Hematopoietic multipotent progenitor cell treated with erythropoietin and hydrocortisone succinate and interleukin-3 and kit ligand, for 15 days (in vitro differentiated cells): ENCODE measurements around the gene CDKAL1.
"Not testable (repeated sequence)": the region's sequence is repeated elsewhere in the genome, so short reads cannot be mapped to it uniquely, and the experiment has no call there.

Experiments used
- DNase-seq: peaks from one replicate; pipeline ENCODE4 v3.0.0-alpha.2; 2015; ENCODE audit warnings: low spot score

CDKAL1 gene

DNA sequence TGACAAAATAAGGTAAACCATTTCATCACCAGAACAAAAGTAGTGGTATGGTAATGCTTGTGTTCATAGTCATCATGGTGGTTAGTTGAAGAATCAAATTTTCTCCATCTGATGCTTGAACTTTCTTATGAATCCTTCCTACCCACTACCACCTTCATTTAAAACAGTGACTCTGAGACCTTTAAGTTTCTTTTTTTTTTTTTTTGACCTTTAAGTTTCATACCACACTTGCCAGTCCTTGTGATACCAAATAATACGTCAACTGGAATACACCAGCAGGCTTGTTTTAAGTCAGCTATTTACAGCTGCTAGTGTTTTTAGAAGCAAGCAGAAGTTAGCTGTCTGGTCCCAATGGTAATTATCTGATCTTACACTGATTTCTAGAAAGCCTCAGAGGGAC is 645.9 kb downstream of the CDKAL1 start:
- DNase-seq: no peak

DNA sequence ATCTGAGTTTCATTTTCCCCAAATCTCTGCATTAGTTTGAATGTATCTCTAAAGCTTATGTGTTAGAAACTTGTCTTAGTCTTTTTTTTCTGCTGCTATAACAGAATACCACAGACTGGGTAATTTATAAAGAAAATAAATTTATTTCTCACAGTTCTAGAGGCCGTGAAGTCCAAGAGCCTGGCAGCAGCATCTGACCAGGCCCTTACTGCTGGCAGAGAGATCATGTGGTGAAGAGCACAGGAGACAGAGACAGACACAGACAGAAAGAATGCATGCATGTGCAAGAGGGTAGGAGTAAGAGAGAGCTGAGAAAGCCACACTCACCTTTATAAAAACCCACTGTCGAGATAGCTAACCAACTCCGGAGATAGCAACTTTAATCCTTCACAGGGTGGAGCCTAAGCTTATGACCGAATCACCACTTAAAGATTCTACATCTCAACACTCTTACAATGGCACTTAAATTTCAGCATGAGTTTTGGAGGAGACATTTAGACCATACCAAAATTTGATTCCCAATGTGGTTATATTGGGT is 646.6 kb downstream of the CDKAL1 start:
- DNase-seq: no peak

DNA sequence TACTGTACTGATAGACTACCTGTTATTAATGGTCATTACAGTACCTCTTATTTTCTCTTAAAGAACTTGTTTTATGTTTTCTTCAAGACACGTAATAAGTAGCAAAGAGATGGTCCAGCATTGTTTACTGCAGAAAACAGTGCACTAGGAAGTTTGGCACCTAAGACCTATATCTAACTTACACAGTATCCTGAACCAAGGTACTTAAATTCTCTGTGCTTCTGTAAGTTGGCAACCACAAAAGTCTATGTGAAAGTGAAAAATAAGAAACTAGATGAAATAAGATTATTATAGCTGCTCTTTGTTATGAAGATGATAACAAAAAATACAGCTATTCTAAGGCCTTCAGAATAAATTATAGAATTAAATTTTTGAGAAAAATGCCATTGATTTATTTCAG is 647.6 kb downstream of the CDKAL1 start:
- DNase-seq: no peak

DNA sequence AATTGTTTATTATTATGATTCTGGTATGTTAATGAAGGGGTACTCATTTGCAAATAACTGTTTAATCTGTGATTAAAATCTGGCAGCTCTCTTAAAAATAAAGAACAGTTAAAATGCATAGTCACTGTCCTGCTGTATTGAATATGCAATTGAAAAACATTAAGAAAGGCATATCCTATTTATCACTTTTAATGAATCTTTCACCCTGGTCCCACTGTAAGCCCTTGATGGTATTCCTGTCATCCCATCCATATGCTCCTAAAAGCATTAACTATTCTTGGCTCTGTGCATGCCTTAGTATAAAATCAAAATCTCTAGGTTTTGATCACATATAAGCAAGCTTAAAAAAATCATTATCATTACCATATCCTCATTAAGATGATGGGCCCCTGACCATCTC is 648.3 kb downstream of the CDKAL1 start:
- no peak for DNase-seq

DNA sequence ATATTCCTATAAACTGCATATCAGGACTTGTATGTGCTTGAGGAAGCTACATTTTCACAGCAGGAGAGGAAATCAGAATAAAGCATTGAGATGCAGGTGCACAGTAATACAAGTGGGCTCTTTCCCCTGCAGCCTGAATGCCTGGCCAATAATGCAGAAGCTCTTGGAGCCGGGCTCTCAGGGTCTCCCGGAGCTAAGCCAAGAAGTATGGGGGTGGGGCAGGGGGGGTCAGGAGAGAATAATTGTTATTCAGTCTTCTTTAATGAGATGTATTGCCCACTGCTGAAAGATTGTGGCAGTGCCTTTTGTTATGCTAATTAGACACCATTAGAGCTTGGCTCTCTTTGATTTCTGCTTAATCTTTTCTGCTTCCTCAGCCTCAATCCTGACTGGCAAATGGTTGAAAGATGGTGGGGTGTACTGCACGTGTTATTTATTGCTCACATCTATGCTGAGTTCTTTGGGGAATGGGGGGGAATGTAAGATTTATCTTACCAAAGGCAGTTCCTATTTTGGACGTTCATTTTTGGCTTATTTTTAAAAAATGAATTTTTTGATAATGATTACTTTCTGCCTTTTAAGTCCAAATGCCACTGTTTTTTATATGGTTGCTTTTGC is 651.7 kb downstream of the CDKAL1 start:
- DNase-seq: no peak

DNA sequence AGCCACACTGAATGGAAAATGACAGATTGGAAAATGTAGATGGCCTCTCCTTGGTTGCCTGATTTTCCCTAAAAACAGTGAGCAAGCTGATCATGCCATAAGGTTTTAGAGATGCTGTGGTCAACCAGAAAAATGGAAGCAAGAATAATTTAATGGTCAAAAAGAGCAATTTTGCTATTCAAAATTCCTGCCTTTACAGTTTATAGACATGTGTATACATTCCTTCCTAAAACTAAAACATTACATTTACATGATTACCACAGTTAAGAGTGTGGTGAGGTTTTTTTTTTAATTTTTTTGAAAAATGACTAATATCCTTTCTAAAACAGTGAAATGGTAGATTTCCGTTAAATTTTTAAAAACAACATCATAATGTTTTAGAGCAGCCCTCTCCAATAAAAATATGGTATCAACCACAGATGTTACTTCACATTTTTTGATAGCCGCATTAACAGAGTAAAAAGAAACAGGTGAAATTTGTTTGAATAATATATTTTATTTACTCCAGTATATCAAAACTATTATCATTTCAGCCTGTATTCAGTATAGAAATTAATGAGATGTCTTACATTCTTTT is 652.3 kb downstream of the CDKAL1 start:
- no peak for DNase-seq

DNA sequence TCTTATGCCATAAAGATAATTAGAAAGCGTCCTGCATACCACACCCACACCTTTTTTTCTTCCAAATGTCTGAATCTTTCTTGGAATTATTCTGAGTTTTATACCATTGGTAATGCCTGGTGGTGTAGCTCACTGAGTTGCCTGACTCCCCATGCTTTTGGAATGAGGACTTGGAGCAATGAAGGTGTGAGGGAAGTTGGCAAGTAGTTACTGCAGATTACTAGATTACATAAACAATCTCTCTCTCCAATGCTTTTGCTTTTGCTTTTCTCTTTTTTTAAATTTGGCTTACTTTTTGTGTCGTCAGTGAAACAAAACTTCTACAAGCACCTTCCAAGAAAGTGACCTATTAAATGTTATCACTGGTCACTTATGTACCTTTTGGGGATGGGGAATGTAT is 653.2 kb downstream of the CDKAL1 start:
- DNase-seq: no peak

DNA sequence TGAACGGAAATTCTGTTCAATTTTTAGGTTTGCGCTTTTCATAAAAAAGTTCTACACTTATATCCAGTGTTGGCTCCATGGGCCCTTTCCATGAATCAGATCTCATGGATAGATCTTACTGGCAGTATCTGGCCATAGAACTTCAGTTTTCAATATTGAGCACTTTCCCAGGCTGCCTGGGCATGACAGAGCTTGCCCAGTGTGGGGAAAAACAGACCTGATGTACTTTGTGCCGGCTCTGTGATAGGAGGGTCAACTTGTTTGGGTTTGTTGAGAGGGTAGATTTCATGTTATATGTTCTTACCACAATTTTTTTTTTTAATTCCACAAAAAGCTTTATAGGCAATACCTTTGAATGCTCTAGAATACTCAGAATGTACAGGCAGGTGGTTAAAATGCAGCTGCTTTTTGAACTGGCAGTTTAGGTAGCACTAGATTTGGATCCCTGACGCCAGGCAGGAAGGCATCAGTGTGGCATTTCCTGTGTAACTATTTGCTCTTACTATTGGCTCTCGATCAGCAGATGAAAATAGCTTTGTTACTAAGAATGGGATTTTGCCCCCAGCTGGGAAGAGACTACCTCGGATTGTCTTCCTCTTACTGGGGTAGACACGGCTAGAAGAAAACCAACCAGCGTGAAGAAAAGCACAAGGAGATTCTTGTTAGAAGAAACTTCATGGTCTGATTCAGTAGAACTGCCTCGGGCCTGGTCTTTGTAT is 654.4 kb downstream of the CDKAL1 start:
- DNase-seq: no peak

DNA sequence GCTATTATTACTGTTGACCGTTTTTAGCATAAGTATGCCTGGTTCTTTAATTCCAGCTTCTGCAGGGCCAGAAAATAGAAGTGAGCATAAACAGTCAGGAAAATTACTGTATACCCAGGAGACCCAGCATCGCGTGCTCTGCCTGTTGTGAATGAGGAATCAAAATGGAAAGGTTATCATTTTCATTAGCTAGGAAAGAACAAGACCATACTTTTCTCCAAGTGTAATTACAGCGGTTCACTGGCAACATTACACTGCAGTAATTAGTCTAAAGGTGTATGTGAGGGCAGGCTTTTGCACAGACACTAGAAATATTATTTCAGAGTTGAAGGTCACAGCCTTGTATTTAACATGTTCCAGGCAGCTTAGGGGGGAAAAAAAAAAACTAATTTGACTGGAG is 655.5 kb downstream of the CDKAL1 start:
- no peak for DNase-seq

DNA sequence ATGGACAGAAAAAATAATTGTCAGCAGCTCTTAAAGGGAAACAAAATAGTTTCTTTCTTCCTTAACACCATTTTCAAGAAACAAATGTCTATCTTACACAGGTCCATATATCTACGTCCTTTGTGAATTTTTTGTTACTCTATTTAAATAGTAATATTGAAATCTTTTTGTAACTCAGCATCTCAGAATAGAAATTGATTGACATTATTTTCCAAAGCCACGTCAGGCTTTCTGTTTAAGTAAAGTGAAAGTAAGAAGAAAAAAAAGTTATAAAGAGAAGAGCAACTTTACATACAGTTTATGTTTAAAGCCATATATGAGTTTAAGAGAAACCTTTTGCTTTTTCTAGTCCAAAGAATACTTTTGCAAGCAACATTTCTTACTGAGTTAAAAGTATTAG is 656.4 kb downstream of the CDKAL1 start:
- no peak for DNase-seq

DNA sequence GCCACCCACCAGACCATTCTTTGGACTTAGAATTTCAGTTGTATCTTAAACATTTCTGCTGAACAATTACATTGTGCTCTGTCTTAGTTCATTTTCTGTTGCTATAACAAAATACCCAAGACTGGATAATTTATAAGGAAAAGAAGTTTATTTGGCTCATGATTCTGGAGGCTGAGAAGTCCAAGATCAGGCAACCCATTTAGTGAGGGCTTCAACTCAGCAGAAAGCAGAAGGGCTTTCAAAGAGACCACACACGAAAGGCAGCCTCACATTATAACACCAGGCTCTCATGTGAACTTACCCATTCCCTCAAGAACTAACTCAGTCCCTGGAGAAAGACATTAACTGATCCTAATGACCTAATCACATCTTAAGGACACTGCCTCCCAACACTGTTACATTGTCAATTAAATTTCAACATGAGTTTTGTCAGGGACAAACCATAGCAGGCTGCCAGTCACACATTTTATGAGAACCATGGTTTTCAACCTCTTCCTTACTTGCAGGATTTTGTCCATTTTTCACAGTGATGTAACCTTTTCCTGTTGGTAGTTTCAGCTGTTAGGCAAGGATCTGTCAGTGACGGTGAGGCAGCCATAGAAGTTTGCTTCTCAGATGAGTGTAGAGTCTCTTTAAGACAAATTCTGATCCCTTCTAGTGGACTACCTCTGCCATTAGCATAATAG is 659.7 kb downstream of the CDKAL1 start:
- no peak for DNase-seq

DNA sequence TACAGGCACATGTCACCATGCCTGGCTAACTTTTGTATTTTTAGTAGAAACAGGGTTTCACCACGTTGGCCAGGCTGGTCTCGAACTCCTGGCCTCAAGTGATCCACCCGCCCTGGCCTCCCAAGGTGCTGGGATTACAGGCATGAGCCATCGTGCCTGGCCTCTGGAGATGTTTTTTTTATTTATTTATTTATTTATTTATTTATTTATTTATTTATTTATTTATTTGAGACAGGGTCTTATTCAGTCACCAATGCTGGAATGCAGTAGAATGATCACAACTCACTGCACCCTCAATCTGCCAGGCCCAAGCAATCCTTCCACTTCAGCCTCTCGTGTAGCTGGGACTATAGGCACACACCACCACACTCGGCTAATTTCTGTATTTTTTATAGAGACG is 661.0 kb downstream of the CDKAL1 start:
- DNase-seq: not testable (repeated sequence)

DNA sequence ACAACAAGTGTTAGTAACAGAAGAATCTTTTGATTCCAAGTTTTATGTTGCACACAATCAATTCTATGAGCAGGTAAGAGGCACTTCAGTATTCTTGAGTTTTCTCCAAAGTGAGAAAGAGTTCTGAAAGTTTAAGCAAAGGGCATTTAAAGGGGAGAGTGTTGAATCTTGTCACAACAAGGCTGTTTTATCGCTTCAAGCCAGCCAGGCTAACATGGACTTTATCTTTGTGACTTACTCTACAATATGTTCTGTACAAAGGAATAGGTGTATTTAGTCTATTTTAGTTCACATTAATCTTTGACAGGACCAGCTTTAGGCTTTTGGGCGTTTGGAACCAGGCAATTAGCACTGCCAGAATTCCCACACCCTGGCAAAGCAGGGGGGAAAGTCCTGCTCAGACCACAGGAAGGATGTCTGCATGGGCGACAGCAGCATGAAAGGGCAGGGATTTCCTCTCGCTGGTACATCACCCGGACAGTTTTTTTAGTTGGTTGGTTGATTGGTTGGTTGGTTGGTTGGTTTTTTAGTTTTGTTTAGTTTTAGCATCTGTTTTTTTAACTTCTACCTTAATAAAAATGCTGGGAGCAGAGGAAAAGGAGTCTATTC is 663.9 kb downstream of the CDKAL1 start:
- no peak for DNase-seq

DNA sequence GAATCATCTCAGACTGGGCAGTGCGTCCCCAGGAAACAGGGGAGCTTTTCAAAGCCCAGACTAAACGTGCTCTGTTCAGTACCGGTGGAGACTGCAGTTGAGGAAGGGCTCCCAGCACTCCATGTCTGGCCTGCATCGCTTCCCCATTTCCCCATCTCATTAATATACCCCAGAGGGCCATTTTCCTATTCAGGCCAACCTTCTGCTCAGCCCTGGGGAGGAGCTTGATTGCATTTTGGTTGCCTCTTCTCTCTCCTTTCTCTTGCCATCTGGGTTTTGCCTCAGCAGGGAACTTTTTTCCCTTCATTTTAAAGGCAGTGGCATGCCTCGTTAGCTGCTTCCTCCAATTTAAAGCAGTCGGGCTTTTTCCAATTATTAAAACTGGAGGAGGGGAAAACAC is 665.0 kb downstream of the CDKAL1 start:
- no peak for DNase-seq

DNA sequence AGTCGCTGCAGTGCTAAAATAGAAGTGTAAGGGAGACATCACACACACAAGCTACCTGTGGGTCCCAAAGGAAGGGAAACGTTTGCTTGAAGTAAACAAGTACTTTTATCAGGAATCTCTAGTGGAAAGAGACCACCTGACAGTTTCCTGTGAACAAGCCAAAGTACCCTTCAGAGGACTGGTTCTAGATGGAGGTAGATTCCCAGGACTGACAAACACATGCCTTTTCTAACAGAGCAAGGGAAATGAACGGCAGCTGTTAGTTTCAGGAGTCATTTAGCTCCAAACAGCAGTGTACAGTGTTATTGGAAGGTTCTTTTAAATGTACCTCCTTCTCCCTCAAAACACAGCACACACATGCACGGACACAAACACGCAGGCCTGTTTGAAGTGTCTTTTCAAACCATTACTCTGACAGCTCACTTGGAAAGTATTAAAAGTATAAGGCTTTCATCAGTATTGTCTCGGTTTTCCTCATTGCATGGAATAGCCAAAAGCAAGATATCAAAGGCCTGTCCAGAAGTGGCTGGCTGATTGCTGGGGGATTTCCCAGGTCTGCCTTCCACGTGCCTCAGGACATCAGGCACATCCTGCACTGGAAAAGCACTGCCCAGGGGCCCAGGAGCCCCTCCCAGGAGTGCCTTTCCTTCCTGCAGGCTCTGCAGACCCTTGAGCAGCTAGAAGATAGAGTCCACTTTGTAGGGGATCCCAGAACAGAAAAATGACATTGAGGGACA is 666.0 kb downstream of the CDKAL1 start:
- DNase-seq: no peak

DNA sequence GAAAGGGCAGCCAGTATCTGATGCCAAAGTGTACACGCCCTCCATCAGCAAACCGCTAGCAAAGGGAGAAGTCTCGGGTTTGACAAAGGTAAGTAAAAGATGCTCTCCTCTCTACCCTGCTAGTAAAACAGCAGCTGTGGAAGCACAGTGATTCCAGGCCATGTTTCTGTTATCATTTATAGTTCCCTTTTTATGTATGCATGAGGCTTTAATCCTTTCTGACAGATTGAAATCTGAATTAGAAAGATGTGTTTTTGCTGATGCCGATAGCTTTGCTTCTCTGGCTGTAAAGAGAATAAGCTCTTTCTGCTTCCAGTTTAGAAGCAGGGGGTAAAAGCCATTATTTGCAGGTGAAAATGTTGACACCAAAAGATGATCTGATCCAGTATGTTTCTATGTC is 666.9 kb downstream of the CDKAL1 start:
- no peak for DNase-seq

DNA sequence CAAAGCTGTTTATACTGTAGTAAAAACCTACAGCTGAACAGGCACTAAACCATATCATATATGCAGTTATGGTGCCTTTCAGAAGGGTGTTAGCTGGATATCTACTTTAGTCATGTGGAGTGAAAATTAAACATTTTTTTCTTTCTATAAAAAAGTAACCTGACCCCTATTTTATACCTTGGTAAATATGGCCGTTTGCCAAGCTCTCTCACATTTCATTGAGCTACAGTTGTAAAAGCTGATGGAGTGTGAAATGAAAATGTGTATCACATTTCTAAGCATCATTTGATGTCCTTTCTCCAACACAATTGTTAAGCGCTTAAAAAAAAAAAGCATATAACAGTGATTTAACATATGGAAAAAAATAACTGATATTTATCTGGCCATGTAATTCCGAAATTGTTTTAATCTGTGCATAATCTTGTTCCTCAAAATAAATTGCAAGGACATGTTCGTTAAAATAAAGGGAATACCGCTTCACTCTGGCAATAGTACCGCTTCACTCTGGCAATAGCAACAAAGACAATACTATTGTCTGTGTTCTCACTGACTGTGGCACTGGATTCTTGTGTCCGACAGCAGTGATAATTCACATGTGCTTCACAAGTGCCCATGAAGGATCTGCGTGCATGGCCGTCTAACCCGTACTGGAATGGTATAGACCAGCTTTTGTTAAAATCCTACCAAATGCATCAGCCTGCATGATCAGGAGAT is 667.5 kb downstream of the CDKAL1 start:
- DNase-seq: no peak

DNA sequence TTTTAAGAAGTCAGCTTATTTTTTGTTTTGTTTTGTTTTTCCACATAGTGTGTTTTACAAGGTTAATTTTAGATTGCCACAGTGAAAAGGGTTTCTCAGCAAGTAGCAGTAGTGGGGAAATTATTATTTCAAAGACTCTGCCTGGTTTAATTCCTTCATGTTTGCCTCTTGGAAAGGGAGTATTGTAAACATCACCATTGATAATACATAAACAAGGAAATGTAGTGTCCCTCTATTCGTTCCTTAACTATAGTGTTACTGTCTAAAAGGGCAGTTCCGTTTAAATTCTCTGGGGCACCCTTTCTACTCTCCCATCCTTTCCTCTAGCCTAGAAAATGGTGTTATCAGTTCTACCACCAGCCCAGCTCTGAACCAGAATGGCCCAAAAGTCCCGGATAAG is 668.3 kb downstream of the CDKAL1 start:
- DNase-seq: no peak

DNA sequence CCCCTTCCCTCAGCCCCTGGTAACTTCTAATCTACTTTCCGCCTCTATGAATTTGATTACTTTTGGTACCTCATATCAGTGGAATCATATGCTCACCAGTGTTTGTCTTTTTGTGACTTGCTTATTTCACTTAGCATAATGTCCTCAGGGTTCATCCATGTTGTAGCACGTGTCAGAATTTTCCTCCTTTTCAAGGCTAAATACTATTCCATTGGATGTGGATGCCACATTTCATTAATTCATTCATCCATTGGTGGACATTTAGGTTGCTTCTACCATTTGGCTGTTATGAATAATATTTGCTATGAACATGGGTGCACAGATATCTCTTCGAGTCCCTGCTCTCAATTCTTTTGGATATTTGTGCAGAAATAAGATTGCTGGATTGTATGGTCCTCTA is 670.7 kb downstream of the CDKAL1 start:
- DNase-seq: no peak

DNA sequence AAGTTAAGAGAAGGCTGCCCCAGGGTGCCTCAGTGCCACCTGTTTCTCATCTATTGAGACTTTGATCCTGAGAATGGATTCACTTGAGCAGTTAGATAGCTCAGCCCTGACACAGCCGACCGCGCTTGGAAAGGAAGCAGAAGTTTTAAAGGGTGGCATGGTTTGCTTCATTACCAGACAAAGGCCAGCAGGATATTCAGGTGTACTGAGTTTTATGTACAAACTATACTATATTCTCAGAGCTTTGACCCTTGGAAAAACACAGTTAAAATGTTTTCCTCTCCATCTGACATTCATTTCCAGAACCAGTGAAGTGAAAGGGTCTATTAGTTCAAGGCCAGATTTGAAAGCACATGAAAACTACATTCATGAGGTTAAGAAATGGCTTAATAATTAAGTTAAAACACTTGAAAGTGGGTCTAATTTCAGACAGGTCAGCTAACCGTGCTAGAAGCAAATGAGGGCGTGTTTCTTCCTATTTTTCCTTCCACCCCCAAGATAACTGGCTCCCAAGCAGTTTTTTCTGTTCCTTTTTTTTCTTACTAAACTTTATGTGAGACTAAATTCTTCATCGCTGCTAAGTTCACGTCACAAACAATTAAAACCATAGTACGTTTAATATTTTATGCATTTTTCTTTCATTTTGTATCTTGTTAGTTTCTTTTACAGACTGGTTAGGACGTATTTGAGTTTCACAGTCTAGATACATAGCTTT is 674.0 kb downstream of the CDKAL1 start:
- no peak for DNase-seq
